Dendritic cell treated with granulocyte-macrophage colony-stimulating factor and Interleukin-4, amounts not matched to agents 40 ng/mL and 50 ng/mL, for 4 days (primary cell): ENCODE measurements around the gene GRXCR2.

Experiments used
- H3K27ac Mint-ChIP-seq: one replicate; pipeline ENCODE4 v1.8.0; 2022; ENCODE audit warnings: mild to moderate bottlenecking, mixed read lengths
- H3K27me3 Mint-ChIP-seq: one replicate; pipeline ENCODE4 v1.8.0; 2022; ENCODE audit warnings: mild to moderate bottlenecking, mixed read lengths
- H3K36me3 Mint-ChIP-seq: one replicate; pipeline ENCODE4 v1.8.0; 2022; ENCODE audit warnings: low read depth, mixed read lengths
- H3K4me1 Mint-ChIP-seq: one replicate; pipeline ENCODE4 v1.8.0; 2022; ENCODE audit warnings: low read depth, mixed read lengths
- H3K4me3 Mint-ChIP-seq: one replicate; pipeline ENCODE4 v1.8.0; 2022; ENCODE audit warnings: mild to moderate bottlenecking, moderate library complexity, mixed read lengths
- H3K9me3 Mint-ChIP-seq: one replicate; pipeline ENCODE4 v1.8.0; 2022; ENCODE audit warnings: mixed read lengths
- intact Hi-C: fragments of 100-400 bp; cut with micrococcal nuclease; formaldehyde crosslinking; loops from one replicate; pipeline ENCODE4 v1.15.0; 2022

GRXCR2 gene

GRCh38 chr5:145872914-145873313 is at the start of gene GRXCR2:
GRXCR2 (minus strand) TSS chr5:145873014; CDS start chr5:145872968, 46 bp downstream.
- no peaks in the 10 kb centered on the region for H3K36me3 Mint-ChIP-seq
- H3K4me1 Mint-ChIP-seq: no peaks in the 10 kb centered on the region
- no peak within 1 kb of the TSS for H3K27ac Mint-ChIP-seq
- intact Hi-C loops: no loop called here
- H3K9me3 Mint-ChIP-seq: no peaks in the 10 kb centered on the region
- no peak within 1 kb of the TSS for H3K4me3 Mint-ChIP-seq
- no peaks in the 10 kb centered on the region for H3K27me3 Mint-ChIP-seq

GRCh38 chr5:145922059-145922458 is 49.2 kb upstream of the GRXCR2 start:
- no peak overlapping the region for H3K4me3 Mint-ChIP-seq
- no peak overlapping the region for H3K27ac Mint-ChIP-seq
- intact Hi-C loops: no loop called here
- H3K4me1 Mint-ChIP-seq: no peaks in the 10 kb centered on the region
- H3K36me3 Mint-ChIP-seq: no peaks in the 10 kb centered on the region
- no peaks in the 10 kb centered on the region for H3K9me3 Mint-ChIP-seq
- peaks cover 9% of the 10 kb centered on the region for H3K27me3 Mint-ChIP-seq

- Mint-ChIP-seq H3K36me3 (no peaks in the 10 kb centered on the region), H3K9me3 (no peaks in the 10 kb centered on the region), H3K27me3 (peaks cover 10% of the 10 kb centered on the region), H3K27ac (no peak overlapping the region), H3K4me3 (no peak overlapping the region), H3K4me1 (no peaks in the 10 kb centered on the region)
- intact Hi-C loops: no loop called here
These were observed 48.4 kb upstream of the GRXCR2 start for GRCh38 chr5:145921211-145921610.

GRCh38 chr5:145920542-145921210 is 47.9 kb upstream of the GRXCR2 start:
- H3K9me3 Mint-ChIP-seq: no peaks in the 10 kb centered on the region
- no peak overlapping the region for H3K27ac Mint-ChIP-seq
- H3K4me3 Mint-ChIP-seq: no peak overlapping the region
- no peaks in the 10 kb centered on the region for H3K36me3 Mint-ChIP-seq
- H3K27me3 Mint-ChIP-seq: peaks cover 12% of the 10 kb centered on the region
- no peaks in the 10 kb centered on the region for H3K4me1 Mint-ChIP-seq
- intact Hi-C loops: no loop called here

GRCh38 chr5:145919413-145919812 is 46.6 kb upstream of the GRXCR2 start:
- H3K4me3 Mint-ChIP-seq: no peak overlapping the region
- no peaks in the 10 kb centered on the region for H3K4me1 Mint-ChIP-seq
- intact Hi-C loops: no loop called here
- no peaks in the 10 kb centered on the region for H3K9me3 Mint-ChIP-seq
- H3K27ac Mint-ChIP-seq: no peak overlapping the region
- H3K36me3 Mint-ChIP-seq: no peaks in the 10 kb centered on the region
- H3K27me3 Mint-ChIP-seq: peaks cover 12% of the 10 kb centered on the region

GRCh38 chr5:145918397-145918796 is 45.6 kb upstream of the GRXCR2 start:
- no peaks in the 10 kb centered on the region for H3K9me3 Mint-ChIP-seq
- H3K27me3 Mint-ChIP-seq: peaks cover 12% of the 10 kb centered on the region
- no peaks in the 10 kb centered on the region for H3K36me3 Mint-ChIP-seq
- no peak overlapping the region for H3K4me3 Mint-ChIP-seq
- no peak overlapping the region for H3K27ac Mint-ChIP-seq
- intact Hi-C loops: no loop called here
- no peaks in the 10 kb centered on the region for H3K4me1 Mint-ChIP-seq

- H3K9me3 Mint-ChIP-seq: no peaks in the 10 kb centered on the region
- H3K36me3 Mint-ChIP-seq: no peaks in the 10 kb centered on the region
- H3K4me1 Mint-ChIP-seq: no peaks in the 10 kb centered on the region
- intact Hi-C loops: no loop called here
- H3K27ac Mint-ChIP-seq: no peak overlapping the region
- peaks cover 12% of the 10 kb centered on the region for H3K27me3 Mint-ChIP-seq
- no peak overlapping the region for H3K4me3 Mint-ChIP-seq
These were observed 44.5 kb upstream of the GRXCR2 start for GRCh38 chr5:145917288-145917687.

- intact Hi-C loops: no loop called here
- Mint-ChIP-seq H3K4me3 (no peak overlapping the region), H3K36me3 (no peaks in the 10 kb centered on the region), H3K4me1 (no peaks in the 10 kb centered on the region), H3K27ac (no peak overlapping the region), H3K9me3 (no peaks in the 10 kb centered on the region), H3K27me3 (peaks cover 13% of the 10 kb centered on the region)
These were observed 43.3 kb upstream of the GRXCR2 start for GRCh38 chr5:145915970-145916638.

GRCh38 chr5:145913701-145914100 is 40.9 kb upstream of the GRXCR2 start:
- H3K9me3 Mint-ChIP-seq: no peaks in the 10 kb centered on the region
- H3K4me3 Mint-ChIP-seq: no peak overlapping the region
- no peak overlapping the region for H3K27ac Mint-ChIP-seq
- intact Hi-C loops: no loop called here
- peaks cover 12% of the 10 kb centered on the region for H3K27me3 Mint-ChIP-seq
- no peaks in the 10 kb centered on the region for H3K4me1 Mint-ChIP-seq
- no peaks in the 10 kb centered on the region for H3K36me3 Mint-ChIP-seq

- Mint-ChIP-seq H3K27me3 (peaks cover 9% of the 10 kb centered on the region), H3K36me3 (no peaks in the 10 kb centered on the region), H3K4me1 (no peaks in the 10 kb centered on the region), H3K4me3 (no peak overlapping the region), H3K9me3 (no peaks in the 10 kb centered on the region), H3K27ac (no peak overlapping the region)
- intact Hi-C loops: no loop called here
These were observed 39.8 kb upstream of the GRXCR2 start for GRCh38 chr5:145912594-145912993.

- Mint-ChIP-seq H3K4me3 (no peak overlapping the region), H3K9me3 (no peaks in the 10 kb centered on the region), H3K36me3 (no peaks in the 10 kb centered on the region), H3K27ac (no peak overlapping the region), H3K4me1 (no peaks in the 10 kb centered on the region), H3K27me3 (peaks cover 6% of the 10 kb centered on the region)
- intact Hi-C loops: no loop called here
These were observed 39.2 kb upstream of the GRXCR2 start for GRCh38 chr5:145912019-145912418.

- Mint-ChIP-seq H3K9me3 (no peaks in the 10 kb centered on the region), H3K27me3 (peaks cover 8% of the 10 kb centered on the region), H3K27ac (no peak overlapping the region), H3K4me1 (no peaks in the 10 kb centered on the region), H3K4me3 (no peak overlapping the region), H3K36me3 (no peaks in the 10 kb centered on the region)
- intact Hi-C loops: no loop called here
These were observed 38.4 kb upstream of the GRXCR2 start for GRCh38 chr5:145911164-145911563.

GRCh38 chr5:145908206-145908960 is 35.6 kb upstream of the GRXCR2 start:
- no peak overlapping the region for H3K27ac Mint-ChIP-seq
- H3K9me3 Mint-ChIP-seq: no peaks in the 10 kb centered on the region
- intact Hi-C loops: no loop called here
- no peak overlapping the region for H3K4me3 Mint-ChIP-seq
- no peaks in the 10 kb centered on the region for H3K4me1 Mint-ChIP-seq
- peaks cover 5% of the 10 kb centered on the region for H3K27me3 Mint-ChIP-seq
- no peaks in the 10 kb centered on the region for H3K36me3 Mint-ChIP-seq

GRCh38 chr5:145906401-145906800 is 33.6 kb upstream of the GRXCR2 start:
- Mint-ChIP-seq H3K27me3 (peaks cover 5% of the 10 kb centered on the region), H3K27ac (no peak overlapping the region), H3K4me3 (no peak overlapping the region), H3K9me3 (no peaks in the 10 kb centered on the region), H3K4me1 (no peaks in the 10 kb centered on the region), H3K36me3 (no peaks in the 10 kb centered on the region)
- intact Hi-C loops: no loop called here
